ENCODE data around the gene CACNA1I.
A peak's percentile ranks its signal among the peaks of the same experiment; 100 is the strongest.
"Not testable (repeated sequence)": the region's sequence is repeated elsewhere in the genome, so short reads cannot be mapped to it uniquely, and the experiment has no call there.

Gene CACNA1I

GRCh38 chr22:39570665-39571064, at the start of gene CACNA1I:
Gene CACNA1I, plus strand, starts transcription at chr22:39570753. Its CDS starts 0 bp downstream, at chr22:39570753.
- POLR2A ChIA-PET = no interaction called here
- no peak for TF ChIP-seq BHLHE40 (IDR thresholded peaks at IDR 0.05; ENCODE audit: borderline replicate concordance)
- TF ChIP-seq SUZ12 (IDR thresholded peaks at IDR 0.05) = no peak
- no peak for TF ChIP-seq L3MBTL2 (conservative IDR thresholded peaks at IDR 0.05)
- TF ChIP-seq FOXA1 (IDR thresholded peaks at IDR 0.05) = no peak
- TF ChIP-seq TARDBP (IDR thresholded peaks at IDR 0.05) = no peak
- TF ChIP-seq FOXK2 (IDR thresholded peaks at IDR 0.05) = no peak
- no peak for TF ChIP-seq CTBP1 (IDR thresholded peaks at IDR 0.05; ENCODE audit: borderline replicate concordance)
- no peak for TF ChIP-seq PKNOX1 (IDR thresholded peaks at IDR 0.05)
- TF ChIP-seq ELF4 (IDR thresholded peaks at IDR 0.05) = no peak
- no peak for TF ChIP-seq ARNT (IDR thresholded peaks at IDR 0.05)
- TF ChIP-seq FOXM1 (IDR thresholded peaks at IDR 0.05; ENCODE audit: borderline replicate concordance) = no peak
- TF ChIP-seq NFRKB (IDR thresholded peaks at IDR 0.05) = no peak
- no peak for TF ChIP-seq LEF1 (IDR thresholded peaks at IDR 0.05; ENCODE audit: borderline replicate concordance)
- CTCF ChIA-PET = no interaction called here

GRCh38 chr22:39521106-39521885, 49.3 kb upstream of the CACNA1I start:
- TF ChIP-seq ELF4 (IDR thresholded peaks at IDR 0.05) = peak; percentile 8; the same call in 1 of the 2 replicates
- CTCF ChIA-PET; DNase-seq (ENCODE audit: extremely low spot score): not testable (repeated sequence)
- POLR2A ChIA-PET = interaction anchor here (1.1 to 4.3 kb wide), 6 partner anchors 8 to 206 kb away, joined by 3 to 53 read pairs (median 10); partner anchors contain the start of gene MIEF1

More at GRCh38 chr22:39570665-39571064, at the start of gene CACNA1I:
- no peak for DNase-seq (ENCODE audit: extremely low spot score)

- DNase-seq (ENCODE audit: extremely low spot score) = not testable (repeated sequence)
These were observed 48.5 kb upstream of the CACNA1I start for GRCh38 chr22:39522091-39522490.

GRCh38 chr22:39522567-39523300, 47.8 kb upstream of the CACNA1I start:
- TF ChIP-seq FOXA1 (IDR thresholded peaks at IDR 0.05) = no peak
- no peak for TF ChIP-seq SP1 (IDR thresholded peaks at IDR 0.05)
- no peak for TF ChIP-seq PKNOX1 (IDR thresholded peaks at IDR 0.05)
- TF ChIP-seq BHLHE40 (IDR thresholded peaks at IDR 0.05; ENCODE audit: borderline replicate concordance) = peak; percentile 38; the same call in 1 of the 2 replicates
- no peak for TF ChIP-seq TARDBP (IDR thresholded peaks at IDR 0.05)
- TF ChIP-seq FOXM1 (IDR thresholded peaks at IDR 0.05; ENCODE audit: borderline replicate concordance) = no peak
- TF ChIP-seq CTBP1 (IDR thresholded peaks at IDR 0.05; ENCODE audit: borderline replicate concordance) = no peak
- peak; percentile 2; the same call in 1 of the 2 replicates for TF ChIP-seq ELF4 (IDR thresholded peaks at IDR 0.05)
- peak; percentile 35; the same call in 1 of the 2 replicates for TF ChIP-seq L3MBTL2 (conservative IDR thresholded peaks at IDR 0.05)
- TF ChIP-seq ZNF384 (IDR thresholded peaks at IDR 0.05) = no peak
- TF ChIP-seq FOXK2 (IDR thresholded peaks at IDR 0.05) = no peak
- TF ChIP-seq HDGF (IDR thresholded peaks at IDR 0.05; ENCODE audit: borderline replicate concordance) = peak; percentile 79; the same call in 1 of the 2 replicates
- no peak for TF ChIP-seq SUZ12 (IDR thresholded peaks at IDR 0.05)
- TF ChIP-seq ARNT (IDR thresholded peaks at IDR 0.05) = no peak
- TF ChIP-seq LEF1 (IDR thresholded peaks at IDR 0.05; ENCODE audit: borderline replicate concordance) = no peak
- peak; percentile 62; the same call in 1 of the 2 replicates for TF ChIP-seq NFRKB (IDR thresholded peaks at IDR 0.05)
- no peak for DNase-seq (ENCODE audit: extremely low spot score)
- ChIA-PET CTCF (interaction anchor here (0.8 to 1.9 kb wide), 3 partner anchors 10 to 352 kb away, joined by 3 to 7 read pairs (median 4); no protein-coding TSS in a partner anchor), POLR2A (interaction anchor here (0.8 to 10.2 kb wide), 15 partner anchors 9 to 521 kb away, joined by 3 to 100 read pairs (median 5); partner anchors contain the start of genes MIEF1, RPL3 and RPS19BP1)

More at GRCh38 chr22:39522091-39522490, 48.5 kb upstream of the CACNA1I start:
- POLR2A ChIA-PET = interaction anchor here (0.9 to 10.2 kb wide), 11 partner anchors 8 to 522 kb away, joined by 3 to 100 read pairs (median 5); partner anchors contain the start of genes MIEF1 and RPL3
- CTCF ChIA-PET = interaction anchor here (1.9 kb wide), 1 partner anchor 29 kb away, joined by 7 read pairs; no protein-coding TSS in a partner anchor

GRCh38 chr22:39524089-39524752, 46.3 kb upstream of the CACNA1I start:
- no peak for DNase-seq (ENCODE audit: extremely low spot score)
- ChIA-PET POLR2A (interaction anchor here (0.6 to 10.2 kb wide), 16 partner anchors 8 to 213 kb away, joined by 3 to 100 read pairs (median 4); partner anchors contain the start of genes MIEF1, RPL3 and RPS19BP1), CTCF (interaction anchor here (0.9 to 1.8 kb wide), 5 partner anchors 10 to 353 kb away, joined by 4 to 7 read pairs (median 5); no protein-coding TSS in a partner anchor)
- TF ChIP-seq NFRKB (IDR thresholded peaks at IDR 0.05) (no peak), ZNF384 (IDR thresholded peaks at IDR 0.05) (peak; percentile 16)
